ENCODE results near the gene GABRG3. TPM values are rescaled to one million over a fixed set of nuclear protein-coding genes. Genes with fewer than 3 reads are reported as not detected.

Gene GABRG3
- total and polyA plus RNA-seq, 2 donors (not counting 3 experiments of a cell fraction or from before 2014, with no cell fraction given) = not detected

GRCh38 chr15:27563765-27564370 is 592.9 kb downstream of the GABRG3 start:
- no peak for DNase-seq (ENCODE audit: low read depth, low spot score)

More at GRCh38 chr15:27563765-27564370, 592.9 kb downstream of the GABRG3 start:
- H3K9me1 ChIP-seq (replicated peaks; ENCODE audit: control insufficient read depth, extremely low read depth, insufficient read depth, low read length) = no peaks in the 10 kb centered on the region
- ChIA-PET CTCF (no interaction called here), POLR2A (no interaction called here)
- H4K20me1 ChIP-seq (replicated peaks; ENCODE audit: control insufficient read depth, extremely low read depth, insufficient read depth, low read length) = no peaks in the 10 kb centered on the region
- no peaks in the 10 kb centered on the region for H3K4me1 ChIP-seq (ENCODE audit: control insufficient read depth, extremely low read depth, insufficient read depth, low read length)
- no peak overlapping the region for H2AFZ ChIP-seq (ENCODE audit: low read depth, low read length)
- peaks cover 7% of the 10 kb centered on the region for H3K9me3 ChIP-seq (replicated peaks; ENCODE audit: control insufficient read depth, insufficient read depth, low read length)
- TF ChIP-seq EZH2 (IDR thresholded peaks at IDR 0.05; ENCODE audit: borderline replicate concordance, low read depth, low read length, severe bottlenecking) (no peak), FOS (IDR thresholded peaks at IDR 0.05; ENCODE audit: borderline replicate concordance, insufficient read depth, low read length) (no peak), CTCF (IDR thresholded peaks at IDR 0.05; ENCODE audit: extremely low read depth in 1 of 2, insufficient read depth in 1 of 2, low read depth in 1 of 2, low read length in 2 of 2) (no peak), JUN (IDR thresholded peaks at IDR 0.05; ENCODE audit: borderline replicate concordance, insufficient read depth, insufficient read length, low read depth) (no peak), POLR2AphosphoS5 (IDR thresholded peaks at IDR 0.05; ENCODE audit: insufficient read depth, low read depth, low read length) (no peak), GATA2 (IDR thresholded peaks at IDR 0.05; ENCODE audit: insufficient read depth, insufficient read length, low read depth, low read length) (no peak), POLR2A (IDR thresholded peaks at IDR 0.05; ENCODE audit: low read depth, low read length) (no peak), MAX (IDR thresholded peaks at IDR 0.05; ENCODE audit: insufficient read depth, insufficient read length) (no peak), MYC (IDR thresholded peaks at IDR 0.05; ENCODE audit: low read depth, low read length) (no peak)
- intact Hi-C loops (cut with micrococcal nuclease) = no loop called here
- H3K36me3 ChIP-seq (ENCODE audit: control insufficient read depth in 2 of 2, extremely low read depth in 1 of 2, insufficient read depth in 2 of 2, low read length in 2 of 2) = no peaks in the 10 kb centered on the region
- no peak overlapping the region for H3K4me3 ChIP-seq (replicated peaks in 1 of 3; ENCODE audit: insufficient read depth in 1 of 3, low read depth in 1 of 3, low read length in 3 of 3)
- H3K79me2 ChIP-seq (ENCODE audit: control insufficient read depth, insufficient read depth, low read length) = no peaks in the 10 kb centered on the region
- H3K27ac ChIP-seq (ENCODE audit: insufficient read depth, low read depth, low read length) = no peak overlapping the region
- H3K4me2 ChIP-seq (ENCODE audit: insufficient read depth, low read length) = no peak overlapping the region
- no peaks in the 10 kb centered on the region for H3K27me3 ChIP-seq (ENCODE audit: control insufficient read depth in 2 of 2, insufficient read depth in 2 of 2, low read length in 2 of 2)
- FAIRE-seq = no peak
- BruUV-seq (replicated peaks) = no TSS peak
- dilution Hi-C loops (cut with MboI; ENCODE audit: extremely low pct_ligation_motif_present, low sequenced_read_pairs) = no loop called here
- no peak overlapping the region for H3K9ac ChIP-seq (replicated peaks; ENCODE audit: extremely low read depth, insufficient read depth, low read length)

Data from endothelial cell of umbilical vein (primary cell).